NB4 (cell line): ENCODE measurements around the gene SLC25A24.
"Not testable (repeated sequence)": the region's sequence is repeated elsewhere in the genome, so short reads cannot be mapped to it uniquely, and the experiment has no call there.

Source experiments
- MAX ChIP-seq: IDR thresholded peaks from 2 replicates; pipeline ENCODE4 v1.6.1; 2011; ENCODE audit warnings: low read depth, low read length
- MYC ChIP-seq: IDR thresholded peaks from 2 replicates; pipeline ENCODE4 v1.6.1; 2011; ENCODE audit warnings: low read depth, low read length
- POLR2A ChIP-seq: IDR thresholded peaks from 2 replicates; pipeline ENCODE4 v1.6.1; 2011; ENCODE audit warnings: mild to moderate bottlenecking; ENCODE audit not compliant: insufficient read length; ENCODE audit errors: extremely low read depth
- TF ChIP-seq, protein P1 (sequence below): IDR thresholded peaks from one replicate; pipeline ENCODE4 v1.5.1; 2012; ENCODE audit warnings: low read depth, low read length

- TF ChIP-seq, protein P1, sequence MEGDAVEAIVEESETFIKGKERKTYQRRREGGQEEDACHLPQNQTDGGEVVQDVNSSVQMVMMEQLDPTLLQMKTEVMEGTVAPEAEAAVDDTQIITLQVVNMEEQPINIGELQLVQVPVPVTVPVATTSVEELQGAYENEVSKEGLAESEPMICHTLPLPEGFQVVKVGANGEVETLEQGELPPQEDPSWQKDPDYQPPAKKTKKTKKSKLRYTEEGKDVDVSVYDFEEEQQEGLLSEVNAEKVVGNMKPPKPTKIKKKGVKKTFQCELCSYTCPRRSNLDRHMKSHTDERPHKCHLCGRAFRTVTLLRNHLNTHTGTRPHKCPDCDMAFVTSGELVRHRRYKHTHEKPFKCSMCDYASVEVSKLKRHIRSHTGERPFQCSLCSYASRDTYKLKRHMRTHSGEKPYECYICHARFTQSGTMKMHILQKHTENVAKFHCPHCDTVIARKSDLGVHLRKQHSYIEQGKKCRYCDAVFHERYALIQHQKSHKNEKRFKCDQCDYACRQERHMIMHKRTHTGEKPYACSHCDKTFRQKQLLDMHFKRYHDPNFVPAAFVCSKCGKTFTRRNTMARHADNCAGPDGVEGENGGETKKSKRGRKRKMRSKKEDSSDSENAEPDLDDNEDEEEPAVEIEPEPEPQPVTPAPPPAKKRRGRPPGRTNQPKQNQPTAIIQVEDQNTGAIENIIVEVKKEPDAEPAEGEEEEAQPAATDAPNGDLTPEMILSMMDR: not testable (repeated sequence)
- TF ChIP-seq MAX, POLR2A, MYC: not testable (repeated sequence)
These were observed 39.3 kb upstream of the SLC25A24 start for GRCh38 chr1:108239426-108239825.
